Measurements from ENCODE around the gene COA3.

DNA sequence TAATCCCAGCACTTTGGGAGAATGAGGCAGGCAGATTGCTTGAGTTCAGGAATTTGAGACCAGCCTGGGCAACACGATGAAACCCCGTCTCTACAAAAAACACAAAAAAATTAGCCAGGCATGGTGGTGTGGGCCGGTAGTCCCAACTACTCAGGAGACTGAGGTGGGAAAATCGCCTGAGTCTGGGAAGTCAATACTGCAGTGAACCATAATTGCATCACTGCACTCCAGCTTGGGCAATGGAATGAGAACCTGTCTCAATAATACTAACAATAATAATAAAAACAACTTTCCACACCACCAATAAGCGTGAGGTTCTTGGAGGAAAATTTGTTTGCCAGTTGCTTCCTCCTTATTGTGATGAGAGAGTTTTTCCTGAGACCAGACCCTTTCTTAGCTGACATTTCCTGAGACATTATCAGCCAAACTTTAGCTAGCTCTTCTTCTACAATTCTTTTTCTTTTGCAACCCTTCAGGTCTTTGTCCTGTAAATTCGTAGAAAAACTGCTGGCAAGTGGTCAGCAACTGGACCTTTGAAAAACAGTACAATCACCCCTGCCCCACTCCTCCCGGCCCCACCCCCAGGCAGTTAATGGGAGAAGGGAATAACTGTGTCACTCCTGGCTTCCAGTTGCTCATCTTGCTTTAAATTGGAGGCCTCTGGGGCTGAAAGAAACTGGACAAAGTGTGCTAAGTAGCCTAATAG lies 50.1 kb downstream of the COA3 start:
- TF ChIP-seq, protein P1, sequence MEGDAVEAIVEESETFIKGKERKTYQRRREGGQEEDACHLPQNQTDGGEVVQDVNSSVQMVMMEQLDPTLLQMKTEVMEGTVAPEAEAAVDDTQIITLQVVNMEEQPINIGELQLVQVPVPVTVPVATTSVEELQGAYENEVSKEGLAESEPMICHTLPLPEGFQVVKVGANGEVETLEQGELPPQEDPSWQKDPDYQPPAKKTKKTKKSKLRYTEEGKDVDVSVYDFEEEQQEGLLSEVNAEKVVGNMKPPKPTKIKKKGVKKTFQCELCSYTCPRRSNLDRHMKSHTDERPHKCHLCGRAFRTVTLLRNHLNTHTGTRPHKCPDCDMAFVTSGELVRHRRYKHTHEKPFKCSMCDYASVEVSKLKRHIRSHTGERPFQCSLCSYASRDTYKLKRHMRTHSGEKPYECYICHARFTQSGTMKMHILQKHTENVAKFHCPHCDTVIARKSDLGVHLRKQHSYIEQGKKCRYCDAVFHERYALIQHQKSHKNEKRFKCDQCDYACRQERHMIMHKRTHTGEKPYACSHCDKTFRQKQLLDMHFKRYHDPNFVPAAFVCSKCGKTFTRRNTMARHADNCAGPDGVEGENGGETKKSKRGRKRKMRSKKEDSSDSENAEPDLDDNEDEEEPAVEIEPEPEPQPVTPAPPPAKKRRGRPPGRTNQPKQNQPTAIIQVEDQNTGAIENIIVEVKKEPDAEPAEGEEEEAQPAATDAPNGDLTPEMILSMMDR (IDR thresholded peaks at IDR 0.05; ENCODE audit: low read depth, low read length, missing input control) = no peak
- TF ChIP-seq REST (IDR thresholded peaks at IDR 0.05) (no peak), GABPA (IDR thresholded peaks at IDR 0.05 in 1 of 2, conservative IDR thresholded peaks at IDR 0.05 in 1 of 2) (no peak), MAX (IDR thresholded peaks at IDR 0.05) (no peak)
